ENCODE measurements around the gene DVL2.
A peak's percentile ranks its signal among the peaks of the same experiment; 100 is the strongest.

DVL2 gene

DNA sequence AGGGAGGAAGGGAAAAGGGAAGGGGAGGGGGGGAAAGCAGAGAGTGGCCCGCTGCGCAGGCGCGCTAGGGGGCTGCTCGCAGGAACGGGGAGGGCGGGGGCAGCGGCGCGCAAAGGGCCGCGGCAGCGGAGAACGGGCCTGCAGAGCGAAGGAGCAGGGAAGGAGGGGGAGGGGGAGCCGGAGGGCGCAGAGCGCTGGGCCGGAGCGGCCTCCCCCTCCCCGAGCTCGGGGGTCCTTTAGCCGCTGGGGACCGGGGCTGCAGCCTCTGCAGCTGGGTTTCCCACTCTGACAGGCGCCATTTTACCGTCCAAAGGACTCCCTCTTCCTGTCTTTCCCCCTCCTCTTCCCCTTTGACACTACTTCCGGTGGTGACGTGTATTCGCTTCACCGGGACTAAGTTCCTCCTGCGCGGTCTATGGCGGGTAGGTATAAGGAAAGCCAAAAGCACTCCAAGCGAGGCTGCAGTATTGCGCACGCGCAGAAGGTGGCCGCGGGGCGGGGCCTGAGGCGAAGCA lies 17.4 kb upstream of the DVL2 start, which contains the start of gene CTDNEP1:
CTDNEP1 (minus strand) TSS at position 74 of the 515 bp plus-strand sequence. CDS start 438 bp downstream, outside the sequence.
- H3K9me3 ChIP-seq (ENCODE audit: control insufficient read depth, insufficient read depth, low read depth, low read length), result no peaks in the 10 kb centered on the region
- H3K4me1 ChIP-seq (ENCODE audit: control insufficient read depth, insufficient read depth, low read length), result peaks cover 13% of the 10 kb centered on the region; the same call in 1 of the 2 replicates
- H3K36me3 ChIP-seq (ENCODE audit: control insufficient read depth in 2 of 2, insufficient read depth in 1 of 2, low read length in 2 of 2), result peaks cover 35 to 51% of the 10 kb centered on the region in 2 experiments
- peak within 1 kb of the TSS; percentile 91 for H3K4me3 ChIP-seq (ENCODE audit: low read depth, low read length)
- CTCF ChIA-PET, result interaction anchor here (0.6 to 1.6 kb wide), 4 partner anchors 30 to 843 kb away, joined by 3 to 6 read pairs (median 4); partner anchors contain the start of gene SLC2A4
- H3K27ac ChIP-seq (ENCODE audit: extremely low read depth, low read depth, low read length), result peak within 1 kb of the TSS; percentile 92
- POLR2A ChIA-PET, result interaction anchor here (0.6 to 2.0 kb wide), 7 partner anchors 11 to 78 kb away, joined by 3 to 33 read pairs (median 4); partner anchors contain the start of genes ACADVL, DLG4, DVL2 and GABARAP
- TF ChIP-seq ZNF19 (tag by site-specific recombination; IDR thresholded peaks at IDR 0.05; ENCODE audit: low read depth), result no peak
- TF ChIP-seq TRIM28 (IDR thresholded peaks at IDR 0.05; ENCODE audit: borderline replicate concordance, low read length), result no peak
- TF ChIP-seq, protein P1, sequence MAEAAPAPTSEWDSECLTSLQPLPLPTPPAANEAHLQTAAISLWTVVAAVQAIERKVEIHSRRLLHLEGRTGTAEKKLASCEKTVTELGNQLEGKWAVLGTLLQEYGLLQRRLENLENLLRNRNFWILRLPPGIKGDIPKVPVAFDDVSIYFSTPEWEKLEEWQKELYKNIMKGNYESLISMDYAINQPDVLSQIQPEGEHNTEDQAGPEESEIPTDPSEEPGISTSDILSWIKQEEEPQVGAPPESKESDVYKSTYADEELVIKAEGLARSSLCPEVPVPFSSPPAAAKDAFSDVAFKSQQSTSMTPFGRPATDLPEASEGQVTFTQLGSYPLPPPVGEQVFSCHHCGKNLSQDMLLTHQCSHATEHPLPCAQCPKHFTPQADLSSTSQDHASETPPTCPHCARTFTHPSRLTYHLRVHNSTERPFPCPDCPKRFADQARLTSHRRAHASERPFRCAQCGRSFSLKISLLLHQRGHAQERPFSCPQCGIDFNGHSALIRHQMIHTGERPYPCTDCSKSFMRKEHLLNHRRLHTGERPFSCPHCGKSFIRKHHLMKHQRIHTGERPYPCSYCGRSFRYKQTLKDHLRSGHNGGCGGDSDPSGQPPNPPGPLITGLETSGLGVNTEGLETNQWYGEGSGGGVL (tag by site-specific recombination; IDR thresholded peaks at IDR 0.05), result peak; percentile 55
- no peak for TF ChIP-seq ZNF221 (tag by site-specific recombination; IDR thresholded peaks at IDR 0.05; ENCODE audit: borderline replicate concordance)
- peak; percentile 95 for TF ChIP-seq ZBTB11 (tag by site-specific recombination; conservative IDR thresholded peaks at IDR 0.05; ENCODE audit: low read depth)
- TF ChIP-seq KLF10 (tag by site-specific recombination; IDR thresholded peaks at IDR 0.05), result no peak
- TF ChIP-seq ZBTB1 (tag by site-specific recombination; IDR thresholded peaks at IDR 0.05), result no peak
- no peak; the same call in 1 of the 2 replicates for TF ChIP-seq IKZF3 (tag by site-specific recombination; IDR thresholded peaks at IDR 0.05)
- no peak for TF ChIP-seq ZNF791 (tag by site-specific recombination; IDR thresholded peaks at IDR 0.05)
- no peak for TF ChIP-seq ZNF513 (tag by site-specific recombination; IDR thresholded peaks at IDR 0.05)
- TF ChIP-seq ZNF211 (tag by site-specific recombination; IDR thresholded peaks at IDR 0.05; ENCODE audit: low read depth), result no peak
- no peak for TF ChIP-seq ZNF707 (tag by site-specific recombination; IDR thresholded peaks at IDR 0.05)
- TF ChIP-seq ZNF433 (tag by site-specific recombination; IDR thresholded peaks at IDR 0.05; ENCODE audit: low read depth), result no peak
- no peak for TF ChIP-seq ZNF2 (tag by site-specific recombination; IDR thresholded peaks at IDR 0.05)
- TF ChIP-seq, protein P2, sequence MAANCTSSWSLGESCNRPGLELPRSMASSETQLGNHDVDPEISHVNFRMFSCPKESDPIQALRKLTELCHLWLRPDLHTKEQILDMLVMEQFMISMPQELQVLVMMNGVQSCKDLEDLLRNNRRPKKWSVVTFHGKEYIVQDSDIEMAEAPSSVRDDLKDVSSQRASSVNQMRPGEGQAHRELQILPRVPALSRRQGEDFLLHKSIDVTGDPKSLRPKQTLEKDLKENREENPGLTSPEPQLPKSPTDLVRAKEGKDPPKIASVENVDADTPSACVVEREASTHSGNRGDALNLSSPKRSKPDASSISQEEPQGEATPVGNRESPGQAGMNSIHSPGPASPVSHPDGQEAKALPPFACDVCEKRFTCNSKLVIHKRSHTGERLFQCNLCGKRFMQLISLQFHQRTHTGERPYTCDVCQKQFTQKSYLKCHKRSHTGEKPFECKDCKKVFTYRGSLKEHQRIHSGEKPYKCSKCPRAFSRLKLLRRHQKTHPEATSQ (tag by site-specific recombination; IDR thresholded peaks at IDR 0.05), result no peak
- peak; percentile 69 for TF ChIP-seq ZNF518A (tag by site-specific recombination; conservative IDR thresholded peaks at IDR 0.05; ENCODE audit: low read depth)
- TF ChIP-seq INSM2 (tag by site-specific recombination; IDR thresholded peaks at IDR 0.05), result peak; percentile 9; the same call in 1 of the 2 replicates
- TF ChIP-seq, protein P3, sequence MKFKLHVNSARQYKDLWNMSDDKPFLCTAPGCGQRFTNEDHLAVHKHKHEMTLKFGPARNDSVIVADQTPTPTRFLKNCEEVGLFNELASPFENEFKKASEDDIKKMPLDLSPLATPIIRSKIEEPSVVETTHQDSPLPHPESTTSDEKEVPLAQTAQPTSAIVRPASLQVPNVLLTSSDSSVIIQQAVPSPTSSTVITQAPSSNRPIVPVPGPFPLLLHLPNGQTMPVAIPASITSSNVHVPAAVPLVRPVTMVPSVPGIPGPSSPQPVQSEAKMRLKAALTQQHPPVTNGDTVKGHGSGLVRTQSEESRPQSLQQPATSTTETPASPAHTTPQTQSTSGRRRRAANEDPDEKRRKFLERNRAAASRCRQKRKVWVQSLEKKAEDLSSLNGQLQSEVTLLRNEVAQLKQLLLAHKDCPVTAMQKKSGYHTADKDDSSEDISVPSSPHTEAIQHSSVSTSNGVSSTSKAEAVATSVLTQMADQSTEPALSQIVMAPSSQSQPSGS (tag by site-specific recombination; IDR thresholded peaks at IDR 0.05; ENCODE audit: low read depth), result no peak

Measured in HEK293 (cell line).